ENCODE data around the gene AUTS2. TPM values are rescaled to one million over a fixed set of nuclear protein-coding genes. Genes with fewer than 3 reads are reported as not detected.

The AUTS2 gene
- total and polyA plus RNA-seq, 2 of the 8 experiments (the other 6 are each of a cell fraction or from before 2014, with no cell fraction given) = 25.9 to 101 TPM

- Histone ChIP-seq H3K79me2 (ENCODE audit: control insufficient read depth in 1 of 2, insufficient read depth in 2 of 2, low read length in 2 of 2) (no peaks in the 10 kb centered on the region), H3K36me3 (ENCODE audit: control insufficient read depth in 2 of 4, insufficient read depth in 4 of 4, low read length in 3 of 4) (no peaks in the 10 kb centered on the region), H3K23ac (ENCODE audit: insufficient read length) (no peak overlapping the region), H4K5ac (ENCODE audit: insufficient read length, low read depth, low read length) (no peak overlapping the region), H4K91ac (replicated peaks; ENCODE audit: insufficient read length, low read length) (no peak overlapping the region), H2BK12ac (ENCODE audit: low read depth, low read length) (no peak overlapping the region), H2AK5ac (ENCODE audit: low read depth, low read length) (no peak overlapping the region), H2BK5ac (ENCODE audit: low read depth, low read length) (no peak overlapping the region), H3K9me3 (ENCODE audit: insufficient read depth in 2 of 2, low read depth in 1 of 2, low read length in 1 of 2) (no peaks in the 10 kb centered on the region), H3K27me3 (replicated peaks in 1 of 4; ENCODE audit: control insufficient read depth in 3 of 4, extremely low read depth in 1 of 4, insufficient read depth in 3 of 4, low read length in 3 of 4) (peaks cover 0 to under 1% (median 0%) of the 10 kb centered on the region in 4 experiments; a peak in 1 of 7 replicates), H2BK20ac (ENCODE audit: low read length) (no peak overlapping the region), H2BK15ac (ENCODE audit: low read length) (no peak overlapping the region), H3K4me1 (replicated peaks in 1 of 4; ENCODE audit: control insufficient read depth in 3 of 4, insufficient read depth in 4 of 4, low read length in 3 of 4) (peaks cover 2 to 11% (median 6%) of the 10 kb centered on the region in 4 experiments; a peak in 4 of 7 replicates), H3K23me2 (ENCODE audit: low read depth, low read length) (no peaks in the 10 kb centered on the region), H3K56ac (replicated peaks; ENCODE audit: insufficient read length, low read depth, low read length) (no peak overlapping the region), H3K79me1 (ENCODE audit: low read depth, low read length) (no peaks in the 10 kb centered on the region), H3K9ac (replicated peaks in 1 of 4; ENCODE audit: extremely low read depth in 1 of 4, low read depth in 3 of 4, low read length in 3 of 4) (no peak overlapping the region), H3K18ac (ENCODE audit: extremely low read depth, low read length) (no peak overlapping the region), H3K4ac (replicated peaks; ENCODE audit: insufficient read length, low read depth, low read length) (no peak overlapping the region), H3K14ac (ENCODE audit: insufficient read length) (no peak overlapping the region), H4K20me1 (replicated peaks in 1 of 2; ENCODE audit: control insufficient read depth in 1 of 2, insufficient read depth in 2 of 2, low read length in 2 of 2) (no peaks in the 10 kb centered on the region), H2BK120ac (replicated peaks; ENCODE audit: low read depth, low read length) (no peak overlapping the region), H2AFZ (ENCODE audit: low read length) (no peak overlapping the region), H3K4me3 (ENCODE audit: extremely low read depth in 1 of 4, insufficient read depth in 2 of 4, low read depth in 3 of 4, low read length in 4 of 4) (no peak overlapping the region), H4K8ac (ENCODE audit: extremely low read depth, insufficient read depth, low read length) (no peak overlapping the region), H3K4me2 (ENCODE audit: insufficient read depth in 1 of 2, low read depth in 2 of 2, low read length in 2 of 2) (no peak overlapping the region; a peak in 1 of 4 replicates), H3K27ac (ENCODE audit: low read depth, low read length) (no peak overlapping the region)
- POLR2A ChIA-PET (ENCODE audit: partially characterized antibody) = no interaction called here
- CTCF ChIA-PET (ENCODE audit: partially characterized antibody) = interaction anchor here (0.8 to 1.4 kb wide), 3 partner anchors 9 to 192 kb away, joined by 3 read pairs; no protein-coding TSS in a partner anchor
- 57% methylated on average over 5 of the region's 5 CpGs; no CpG with 5 or more reads in 1 of the 2 experiments for WGBS, 2 experiments (ENCODE audit: extremely low coverage in 1 of 2, insufficient coverage in 1 of 2, insufficient read length in 1 of 2, insufficient replicate concordance in 2 of 2, low coverage in 1 of 2, low lambda C conversion rate in 2 of 2, missing lambda C conversion rate in 1 of 2)
- FAIRE-seq (no peak), DNase-seq (ENCODE audit: low read depth in 1 of 2, low spot score in 2 of 2) (no peak)
- no peak for TF ChIP-seq CTBP2 (IDR thresholded peaks at IDR 0.05; ENCODE audit: borderline replicate concordance, insufficient read depth, insufficient read length, low read length)
- no peak for TF ChIP-seq TCF12 (IDR thresholded peaks at IDR 0.05; ENCODE audit: low read depth, low read length)
- no peak for TF ChIP-seq PHF8 (conservative IDR thresholded peaks at IDR 0.05; ENCODE audit: low read depth, low read length)
- no peak for TF ChIP-seq SIX5 (IDR thresholded peaks at IDR 0.05; ENCODE audit: low read depth, low read length)
- TF ChIP-seq CEBPB (IDR thresholded peaks at IDR 0.05; ENCODE audit: low read depth, low read length) = no peak
- no peak for TF ChIP-seq ASH2L (IDR thresholded peaks at IDR 0.05; ENCODE audit: low read length)
- TF ChIP-seq SIN3A (conservative IDR thresholded peaks at IDR 0.05 in 1 of 2, IDR thresholded peaks at IDR 0.05 in 1 of 2; ENCODE audit: low read depth in 1 of 2, low read length in 2 of 2) = no peak
- no peak for TF ChIP-seq ZNF274 (IDR thresholded peaks at IDR 0.05; ENCODE audit: borderline replicate concordance, extremely low read depth, low read length)
- TF ChIP-seq JUND (IDR thresholded peaks at IDR 0.05; ENCODE audit: low read length) = no peak
- TF ChIP-seq CHD1 (IDR thresholded peaks at IDR 0.05; ENCODE audit: low read depth, low read length) = no peak
- no peak for TF ChIP-seq RAD21 (IDR thresholded peaks at IDR 0.05 in 1 of 2, conservative IDR thresholded peaks at IDR 0.05 in 1 of 2; ENCODE audit: low read depth in 2 of 2, low read length in 2 of 2)
- no peak for TF ChIP-seq SP1 (IDR thresholded peaks at IDR 0.05; ENCODE audit: low read depth, low read length)
Measured at GRCh38 chr7:69817841-69818635, 219.8 kb downstream of the AUTS2 start.
